Thyroid gland (tissue), 4 donors: Measurements from ENCODE around the gene DIP2C.

Source experiments
- POLR2A ChIP-seq, 2 donors: fragments of 450-650 bp; IDR thresholded peaks; one replicate each; pipeline ENCODE4 v1.6.1; 2017; ENCODE audit warnings: antibody characterized with exemption in 2 of 2, mild to moderate bottlenecking in 2 of 2, moderate library complexity in 1 of 2
- TF ChIP-seq, protein P1 (sequence below), 6 experiments: fragments of 200-600 bp in 3 of 6; fragments of 450-650 bp in 3 of 6; sonication (generic) in 3 of 6; IDR thresholded peaks; one replicate each; pipeline ENCODE4 v1.5.1; 2016 to 2019; ENCODE audit warnings: antibody characterized with exemption in 6 of 6, mild to moderate bottlenecking in 2 of 6, inconsistent platforms in 1 of 6, moderate library complexity in 1 of 6

- TF ChIP-seq, protein P1, sequence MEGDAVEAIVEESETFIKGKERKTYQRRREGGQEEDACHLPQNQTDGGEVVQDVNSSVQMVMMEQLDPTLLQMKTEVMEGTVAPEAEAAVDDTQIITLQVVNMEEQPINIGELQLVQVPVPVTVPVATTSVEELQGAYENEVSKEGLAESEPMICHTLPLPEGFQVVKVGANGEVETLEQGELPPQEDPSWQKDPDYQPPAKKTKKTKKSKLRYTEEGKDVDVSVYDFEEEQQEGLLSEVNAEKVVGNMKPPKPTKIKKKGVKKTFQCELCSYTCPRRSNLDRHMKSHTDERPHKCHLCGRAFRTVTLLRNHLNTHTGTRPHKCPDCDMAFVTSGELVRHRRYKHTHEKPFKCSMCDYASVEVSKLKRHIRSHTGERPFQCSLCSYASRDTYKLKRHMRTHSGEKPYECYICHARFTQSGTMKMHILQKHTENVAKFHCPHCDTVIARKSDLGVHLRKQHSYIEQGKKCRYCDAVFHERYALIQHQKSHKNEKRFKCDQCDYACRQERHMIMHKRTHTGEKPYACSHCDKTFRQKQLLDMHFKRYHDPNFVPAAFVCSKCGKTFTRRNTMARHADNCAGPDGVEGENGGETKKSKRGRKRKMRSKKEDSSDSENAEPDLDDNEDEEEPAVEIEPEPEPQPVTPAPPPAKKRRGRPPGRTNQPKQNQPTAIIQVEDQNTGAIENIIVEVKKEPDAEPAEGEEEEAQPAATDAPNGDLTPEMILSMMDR (IDR thresholded peaks at IDR 0.05): no peak
- no peak for TF ChIP-seq POLR2A (IDR thresholded peaks at IDR 0.05)
Observed at GRCh38 chr10:339038-339391, 350.5 kb downstream of the DIP2C start.
